NB4 (cell line): ENCODE results near the gene BCAN.

Experiments used
- CTCF ChIP-seq: IDR thresholded peaks from one replicate; pipeline ENCODE4 v1.5.1; 2012; ENCODE audit warnings: low read depth, low read length
- MYC ChIP-seq: IDR thresholded peaks from 2 replicates; pipeline ENCODE4 v1.6.1; 2011; ENCODE audit warnings: low read depth, low read length

- no peak for TF ChIP-seq CTCF
- TF ChIP-seq MYC = no peak
These were observed 47.7 kb upstream of the BCAN start for GRCh38 chr1:156594190-156594589.
